GM19463 (cell line): ENCODE measurements around the gene DMTF1.
"Not testable (repeated sequence)": the region's sequence is repeated elsewhere in the genome, so short reads cannot be mapped to it uniquely, and the experiment has no call there.

ENCODE experiments used
- ATAC-seq: cut with Tn5 transposase; IDR thresholded peaks from one replicate; pipeline ENCODE4 v1.9.1; 2021; ENCODE audit warnings: mild to moderate bottlenecking, moderate library complexity; ENCODE audit not compliant: unreplicated experiment

Gene DMTF1, protein sequence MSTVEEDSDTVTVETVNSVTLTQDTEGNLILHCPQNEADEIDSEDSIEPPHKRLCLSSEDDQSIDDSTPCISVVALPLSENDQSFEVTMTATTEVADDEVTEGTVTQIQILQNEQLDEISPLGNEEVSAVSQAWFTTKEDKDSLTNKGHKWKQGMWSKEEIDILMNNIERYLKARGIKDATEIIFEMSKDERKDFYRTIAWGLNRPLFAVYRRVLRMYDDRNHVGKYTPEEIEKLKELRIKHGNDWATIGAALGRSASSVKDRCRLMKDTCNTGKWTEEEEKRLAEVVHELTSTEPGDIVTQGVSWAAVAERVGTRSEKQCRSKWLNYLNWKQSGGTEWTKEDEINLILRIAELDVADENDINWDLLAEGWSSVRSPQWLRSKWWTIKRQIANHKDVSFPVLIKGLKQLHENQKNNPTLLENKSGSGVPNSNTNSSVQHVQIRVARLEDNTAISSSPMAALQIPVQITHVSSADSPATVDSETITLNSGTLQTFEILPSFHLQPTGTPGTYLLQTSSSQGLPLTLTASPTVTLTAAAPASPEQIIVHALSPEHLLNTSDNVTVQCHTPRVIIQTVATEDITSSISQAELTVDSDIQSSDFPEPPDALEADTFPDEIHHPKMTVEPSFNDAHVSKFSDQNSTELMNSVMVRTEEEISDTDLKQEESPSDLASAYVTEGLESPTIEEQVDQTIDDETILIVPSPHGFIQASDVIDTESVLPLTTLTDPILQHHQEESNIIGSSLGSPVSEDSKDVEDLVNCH

DNA sequence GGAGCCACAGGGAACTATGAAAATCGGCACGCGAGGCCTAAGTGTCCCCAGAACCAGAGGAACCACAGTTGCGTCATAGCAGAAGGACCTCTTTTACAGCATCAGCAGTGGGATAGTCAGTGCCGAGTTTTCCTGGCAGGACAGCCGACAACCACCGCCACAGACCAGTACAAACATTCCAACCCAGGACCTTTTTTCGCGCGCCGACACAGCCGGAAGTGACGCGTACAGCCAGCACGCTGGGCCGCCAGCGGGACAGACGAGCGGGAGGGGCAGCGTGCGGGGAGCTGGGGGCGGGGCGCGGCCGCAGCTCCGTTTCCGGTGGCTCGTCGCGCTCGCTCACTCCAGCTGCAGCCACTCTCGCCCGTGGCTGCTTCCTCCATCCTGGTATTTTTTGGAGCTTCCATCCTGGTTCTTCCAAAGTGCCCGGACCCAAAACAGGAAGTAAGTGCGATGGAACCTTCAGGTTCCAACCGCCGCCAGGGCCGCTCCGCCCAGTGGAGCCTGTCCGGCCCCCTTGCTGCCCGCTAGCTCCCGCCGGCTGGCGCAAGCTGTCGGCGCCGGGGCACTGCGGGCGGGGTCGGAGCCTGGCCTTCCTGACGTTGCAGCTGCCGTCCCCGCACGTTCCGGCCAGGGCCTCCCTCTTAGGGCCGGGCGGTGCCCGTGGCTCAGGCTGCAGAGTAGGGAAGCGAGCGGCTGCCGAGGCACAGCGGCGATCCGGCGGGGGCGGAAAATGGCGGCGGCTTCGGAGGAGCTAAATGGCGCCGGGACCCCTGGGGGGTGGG is at the start of gene DMTF1:
Gene DMTF1 (plus strand): TSS at position 342 of the 785 bp plus-strand sequence. CDS start 12,489 bp downstream, outside the sequence.
- peak; percentile 86 for ATAC-seq

DNA sequence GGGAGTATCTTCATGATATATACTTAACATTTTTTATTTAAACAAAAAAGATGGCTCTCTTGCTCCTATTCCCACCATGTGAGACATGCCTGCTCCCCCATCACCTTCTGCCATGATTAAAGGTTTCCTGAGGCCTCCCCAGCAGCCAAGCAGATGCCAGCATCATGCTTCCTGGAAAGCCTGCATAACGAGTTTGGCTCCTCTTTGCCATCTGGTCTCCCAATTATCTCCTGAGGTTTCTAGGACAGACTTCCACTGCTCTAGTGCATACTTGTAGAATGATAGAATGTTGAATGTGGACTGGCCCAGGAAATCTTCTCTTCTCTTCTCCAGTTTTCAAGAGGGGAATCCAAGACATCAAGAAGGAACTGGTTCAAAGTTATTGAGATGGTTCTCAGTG is 46.9 kb upstream of the DMTF1 start:
- ATAC-seq = no peak

DNA sequence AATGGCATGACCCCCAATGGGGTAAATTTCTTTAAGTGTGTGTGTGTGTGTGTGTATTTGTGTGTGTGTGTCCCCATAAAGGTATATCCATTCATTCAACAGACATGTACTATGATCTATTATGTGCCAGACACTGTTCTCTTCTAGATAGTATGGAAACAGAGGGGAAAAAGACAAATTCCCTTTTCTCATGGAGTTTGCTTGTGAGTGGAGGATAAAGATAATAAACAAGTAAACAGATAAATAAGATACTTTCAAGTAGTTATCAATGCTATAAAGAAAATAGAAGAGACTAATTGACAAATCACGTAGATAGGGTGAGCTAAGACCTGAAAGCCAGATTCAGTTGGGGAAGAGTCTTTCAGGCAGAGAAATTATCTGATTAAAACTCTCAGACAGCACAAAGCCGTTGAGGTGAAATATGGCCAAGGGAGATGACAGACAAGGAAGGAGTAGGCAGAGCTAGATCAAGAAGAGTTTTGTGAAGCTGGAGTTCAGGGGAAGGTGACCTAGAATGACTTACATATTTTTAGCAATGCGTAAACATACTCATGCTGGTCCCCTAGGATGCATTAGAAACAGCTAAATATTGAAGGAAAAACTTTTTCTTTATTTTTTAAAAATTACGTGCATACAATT is 45.2 kb upstream of the DMTF1 start:
- ATAC-seq = no peak

DNA sequence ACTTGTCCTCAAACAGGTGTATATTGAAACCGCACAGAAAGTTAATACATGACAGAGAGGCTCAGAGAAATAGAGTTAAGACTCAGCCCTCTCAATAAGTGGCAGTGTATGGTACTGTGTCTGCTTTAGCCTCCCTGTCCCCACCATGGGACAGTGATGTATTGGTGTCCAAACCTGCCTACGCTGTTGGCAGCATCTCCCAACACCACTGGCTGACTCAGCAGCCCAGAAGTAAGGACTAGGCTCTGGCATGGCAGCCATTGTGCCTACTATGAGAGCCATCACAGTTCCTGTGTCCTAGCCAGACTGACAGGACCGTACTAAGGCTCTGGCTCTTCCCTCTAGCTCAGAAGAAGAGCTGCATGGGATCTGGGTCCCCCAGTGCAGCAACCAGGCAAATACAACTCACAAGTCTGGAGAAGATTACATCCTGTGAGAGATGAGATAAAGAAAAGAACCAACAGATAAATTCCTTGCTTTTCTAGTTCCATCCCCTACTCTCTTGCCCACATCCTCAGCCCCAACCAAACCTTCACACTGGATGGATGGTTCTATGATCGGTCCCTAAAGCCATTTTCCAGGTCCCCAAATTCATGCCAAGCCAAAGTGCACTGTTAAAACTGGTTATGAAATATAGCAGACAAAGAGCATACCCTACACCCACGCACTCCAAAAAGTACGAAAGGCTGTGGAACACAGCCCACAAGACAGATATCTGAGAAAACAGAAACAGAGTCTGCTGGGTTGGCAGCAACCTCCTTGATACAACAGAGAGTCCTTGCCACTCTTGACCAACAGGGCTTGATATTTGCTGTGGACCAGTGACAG is 44.1 kb upstream of the DMTF1 start:
- no peak for ATAC-seq

DNA sequence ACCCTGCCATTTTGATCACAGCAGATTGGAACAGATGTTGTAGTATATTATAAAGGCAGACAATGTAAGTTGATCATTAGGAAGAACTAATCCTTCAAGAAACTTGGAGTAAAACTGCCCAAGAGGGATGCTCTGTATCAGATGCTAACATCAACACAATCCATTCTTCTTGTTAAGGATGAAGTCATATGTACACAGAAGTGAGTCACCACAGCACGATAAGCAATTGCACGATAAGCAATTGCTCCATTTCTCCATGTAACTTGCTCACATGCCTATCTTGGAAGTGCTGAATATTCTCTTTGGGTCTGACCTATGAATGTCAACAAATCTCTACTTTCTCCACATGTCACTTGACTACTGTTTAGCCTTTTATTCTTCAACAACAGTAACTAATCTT is 41.5 kb upstream of the DMTF1 start:
- no peak for ATAC-seq

DNA sequence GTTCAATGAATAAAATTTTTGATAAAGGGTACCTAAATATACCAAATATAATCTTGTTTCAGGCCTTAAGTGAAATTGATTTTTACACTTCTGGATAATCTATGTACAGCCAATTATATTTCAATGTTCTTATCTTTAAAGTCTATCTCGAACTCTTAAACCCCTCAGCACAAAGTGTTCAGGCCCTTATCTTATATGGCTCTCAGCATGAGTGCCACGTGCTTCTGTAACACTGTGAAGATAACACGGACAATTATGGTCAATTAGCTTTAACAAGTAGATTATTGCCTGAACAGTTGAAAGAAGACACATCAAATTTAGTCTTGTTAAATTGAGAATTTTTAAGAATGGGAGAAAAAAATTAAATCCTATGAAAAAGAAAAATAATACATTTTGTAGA is 40.4 kb upstream of the DMTF1 start:
- ATAC-seq = no peak

DNA sequence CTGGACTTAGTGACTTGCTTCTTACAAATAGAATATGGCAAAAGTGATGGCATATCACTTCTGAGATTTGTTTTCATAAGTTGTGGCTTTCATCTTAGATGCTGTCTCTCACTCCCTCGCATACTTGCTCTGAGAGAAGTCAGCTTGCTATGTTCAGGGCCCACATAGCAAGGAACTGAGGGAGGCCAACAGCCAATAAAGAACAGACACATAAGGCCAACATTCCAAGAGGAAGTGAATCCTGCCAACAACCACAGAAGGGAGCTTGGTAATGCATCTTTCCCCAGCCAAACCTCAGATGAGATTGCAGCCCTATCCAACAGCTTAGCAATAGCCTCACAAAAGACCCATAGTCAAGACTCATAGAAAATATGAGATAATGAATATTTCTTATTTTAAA is 39.2 kb upstream of the DMTF1 start:
- ATAC-seq = no peak

DNA sequence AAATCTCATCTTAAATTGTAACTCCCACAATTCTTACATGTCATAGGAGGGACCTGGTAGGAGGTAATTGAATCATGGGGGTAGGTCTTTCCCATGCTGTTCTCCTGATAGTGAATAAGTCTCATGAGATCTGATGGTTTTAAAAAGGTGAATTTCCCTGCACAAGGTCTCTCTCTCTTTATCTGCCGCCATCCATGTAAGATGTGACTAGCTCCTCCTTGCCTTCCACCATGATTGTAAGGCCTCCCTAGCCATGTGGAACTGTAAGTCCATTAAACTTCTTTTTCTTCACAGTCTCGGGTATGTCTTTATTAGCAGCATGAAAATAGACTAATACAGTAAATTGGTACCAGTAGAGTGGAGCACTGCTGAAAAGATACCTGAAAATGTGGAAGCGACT is 38.3 kb upstream of the DMTF1 start:
- ATAC-seq = not testable (repeated sequence)

DNA sequence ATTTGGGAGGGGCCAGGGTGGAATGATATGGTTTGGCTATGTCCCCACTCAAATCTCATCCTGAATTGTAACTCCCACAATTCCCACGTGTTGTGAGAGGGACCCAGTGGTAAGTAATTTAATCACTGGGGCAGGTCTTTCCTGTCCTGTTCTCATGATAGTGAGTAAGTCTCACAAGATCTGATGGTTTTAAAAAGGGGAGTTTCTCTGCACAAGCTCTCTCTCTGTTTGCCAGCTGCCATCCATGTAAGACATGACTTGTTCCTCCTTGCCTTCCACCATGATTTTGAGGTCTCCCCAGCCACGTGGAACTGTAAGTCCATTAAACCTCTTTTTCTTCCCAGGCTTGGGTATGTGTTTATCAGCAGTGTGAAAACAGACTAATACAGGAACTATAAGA is 36.5 kb upstream of the DMTF1 start:
- not testable (repeated sequence) for ATAC-seq

DNA sequence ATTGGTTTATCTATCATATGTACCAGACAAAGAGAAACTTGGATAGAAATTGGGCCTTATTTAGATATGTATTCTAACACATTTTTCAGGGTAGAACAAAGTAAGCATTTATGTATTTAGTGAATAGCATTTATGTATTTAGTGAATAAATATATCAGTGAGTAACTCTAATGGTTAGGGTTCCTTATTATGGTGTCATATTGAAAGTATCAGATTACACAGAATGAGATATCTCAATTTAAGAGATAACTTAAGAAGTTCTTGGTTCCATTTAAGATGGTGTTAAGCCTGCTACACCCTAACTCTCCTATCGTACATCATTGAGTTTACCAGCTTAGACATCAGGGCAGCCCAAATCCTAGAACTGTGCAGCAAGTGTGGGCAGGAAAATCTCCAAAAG is 35.9 kb upstream of the DMTF1 start:
- no peak for ATAC-seq

DNA sequence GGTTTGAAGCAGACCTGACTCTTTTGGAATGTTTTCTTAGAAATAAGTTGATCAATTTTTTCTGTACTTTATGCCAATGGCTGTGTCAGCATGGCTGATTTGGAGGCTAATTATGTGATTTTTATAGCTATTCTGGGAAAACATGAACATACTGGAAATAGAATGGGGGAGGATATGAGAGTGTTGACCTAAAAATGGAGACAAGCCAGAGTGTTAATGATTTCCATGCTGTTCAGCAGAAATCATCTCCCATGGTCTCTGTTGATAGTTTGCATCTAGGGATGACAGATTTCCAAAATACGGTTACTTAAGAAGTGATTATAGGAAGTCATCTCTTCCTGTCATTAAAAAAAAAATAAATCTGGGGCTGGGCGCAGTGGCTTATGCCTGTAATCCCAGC is 32.7 kb upstream of the DMTF1 start:
- ATAC-seq = no peak

DNA sequence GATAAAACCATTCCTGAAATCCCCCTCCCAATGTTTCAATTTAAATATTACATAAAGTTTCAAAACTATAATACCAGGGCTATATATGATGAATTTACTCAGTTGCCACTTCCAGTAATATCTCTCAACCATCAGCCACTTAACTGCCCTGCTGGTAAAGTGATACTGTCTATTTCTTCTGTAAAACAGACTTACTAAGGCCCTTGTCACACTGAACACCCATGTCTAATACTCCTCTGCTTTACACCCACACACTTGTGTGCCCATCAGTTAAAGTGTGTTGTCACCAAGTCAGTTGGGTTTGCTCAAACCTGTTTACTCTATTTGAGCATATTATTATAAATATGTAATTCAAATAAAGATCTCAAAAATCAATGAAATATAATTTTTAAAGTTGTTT is 29.1 kb upstream of the DMTF1 start:
- ATAC-seq = no peak

DNA sequence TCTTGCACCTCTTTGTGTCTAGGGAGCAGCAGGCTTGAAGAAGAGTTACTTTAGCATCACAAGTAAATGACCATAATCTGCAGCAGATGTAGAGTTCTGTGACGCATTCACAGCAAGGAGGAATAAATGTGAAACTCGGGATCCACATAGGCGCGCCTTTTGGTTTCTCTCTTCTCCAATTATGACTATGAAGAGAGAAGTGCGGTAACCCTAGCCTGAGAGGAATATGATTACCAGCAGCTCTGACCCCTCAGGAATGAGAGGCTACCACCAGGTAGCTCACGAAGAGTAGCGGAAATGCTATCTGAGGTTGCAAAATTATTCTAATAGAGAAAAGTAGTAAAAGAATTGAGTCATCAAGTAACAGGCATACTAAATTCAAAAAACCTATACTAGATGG is 25.2 kb upstream of the DMTF1 start:
- no peak for ATAC-seq

DNA sequence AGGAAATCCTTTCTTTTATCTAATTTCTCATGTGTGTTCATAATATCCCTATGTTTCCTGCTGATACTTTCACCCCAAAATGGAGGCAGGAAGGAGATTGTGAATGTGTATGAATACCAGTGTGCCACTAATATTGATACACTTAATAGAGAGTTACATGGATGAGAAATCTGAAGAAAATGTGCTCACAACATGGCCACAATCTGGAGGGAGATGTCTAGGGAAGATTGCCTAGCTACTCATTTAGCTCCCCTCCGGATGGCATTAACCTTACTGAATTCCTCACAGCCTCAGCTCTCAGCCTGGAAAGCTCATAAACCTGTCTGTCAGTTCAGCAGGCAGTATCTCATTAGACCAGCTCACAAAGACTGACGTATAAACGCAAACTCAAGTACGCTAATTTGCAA is 23.4 kb upstream of the DMTF1 start:
- ATAC-seq = no peak

DNA sequence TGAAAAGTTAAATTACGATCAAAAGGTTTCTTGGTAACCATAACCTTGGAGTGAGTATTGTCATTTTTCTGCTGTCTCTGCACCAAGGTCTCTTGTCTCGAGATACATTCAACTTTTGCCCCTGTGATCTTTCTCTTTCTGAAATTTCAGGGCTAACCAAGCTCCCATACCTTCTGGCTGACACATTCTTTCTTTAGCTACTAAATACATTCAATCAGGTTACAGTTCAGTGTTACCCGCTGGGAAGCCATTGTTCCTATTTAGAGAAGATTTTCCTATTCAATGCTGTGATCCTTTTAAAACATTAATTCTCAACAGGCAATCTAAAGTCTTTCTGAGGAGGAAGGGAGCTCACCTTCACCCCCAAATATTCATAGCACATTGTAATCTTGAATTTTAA is 22.9 kb upstream of the DMTF1 start:
- no peak for ATAC-seq

DNA sequence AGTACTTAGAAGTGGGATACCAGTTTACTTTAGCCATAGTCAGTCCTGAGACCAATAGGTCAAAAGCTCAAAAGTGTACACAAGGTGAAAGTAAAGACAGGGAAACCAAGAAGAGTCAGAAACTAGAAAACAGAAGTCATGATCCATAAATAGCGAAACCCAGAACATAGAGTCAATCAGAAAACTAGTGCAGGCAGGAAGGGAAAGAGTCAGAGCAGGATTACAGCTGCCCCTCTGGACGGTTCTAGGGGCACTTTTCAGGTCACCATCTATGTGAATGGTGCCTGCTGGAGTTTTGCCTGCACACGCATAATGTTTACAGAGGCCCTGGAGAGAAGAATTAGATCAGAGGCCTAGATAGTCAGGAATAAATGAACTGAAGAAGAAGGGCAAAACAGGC is 22.4 kb upstream of the DMTF1 start:
- peak; percentile 97 for ATAC-seq

DNA sequence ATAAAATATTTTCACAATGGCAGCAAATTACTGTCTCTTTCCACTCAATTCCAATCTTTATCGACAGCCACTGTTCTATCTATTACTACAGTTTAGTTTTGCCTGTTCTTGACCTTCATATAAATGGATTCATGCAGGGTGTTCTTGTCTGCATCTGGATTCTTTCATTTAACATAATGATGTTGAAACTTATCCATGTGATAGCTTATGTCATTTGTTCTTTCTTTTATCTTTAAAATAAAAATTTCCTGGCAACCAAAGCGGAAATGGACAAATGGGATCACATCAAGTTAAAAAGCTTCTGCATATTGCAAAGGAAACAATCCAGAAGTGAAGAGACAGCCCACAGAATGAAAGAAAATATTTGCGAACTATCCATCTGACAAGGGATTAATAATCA is 20.5 kb upstream of the DMTF1 start:
- no peak for ATAC-seq

DNA sequence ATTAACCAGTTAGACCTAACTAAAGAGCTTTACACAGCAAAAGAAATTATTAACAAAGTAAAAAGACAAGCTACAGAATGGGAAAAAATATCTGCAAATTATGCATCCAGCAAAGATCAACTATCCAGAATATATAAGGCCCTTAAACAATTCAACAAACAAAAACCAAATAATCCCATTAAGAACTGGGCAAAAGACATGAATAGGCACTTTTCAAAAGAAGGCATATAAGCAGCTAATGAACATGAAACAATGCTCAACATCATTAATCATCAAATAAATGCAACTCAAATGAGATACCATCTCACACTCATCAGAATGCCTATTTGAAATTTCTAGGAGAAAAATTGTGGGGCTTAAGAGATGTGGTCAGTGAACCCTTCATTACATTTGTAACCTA is 15.0 kb upstream of the DMTF1 start:
- no peak for ATAC-seq

DNA sequence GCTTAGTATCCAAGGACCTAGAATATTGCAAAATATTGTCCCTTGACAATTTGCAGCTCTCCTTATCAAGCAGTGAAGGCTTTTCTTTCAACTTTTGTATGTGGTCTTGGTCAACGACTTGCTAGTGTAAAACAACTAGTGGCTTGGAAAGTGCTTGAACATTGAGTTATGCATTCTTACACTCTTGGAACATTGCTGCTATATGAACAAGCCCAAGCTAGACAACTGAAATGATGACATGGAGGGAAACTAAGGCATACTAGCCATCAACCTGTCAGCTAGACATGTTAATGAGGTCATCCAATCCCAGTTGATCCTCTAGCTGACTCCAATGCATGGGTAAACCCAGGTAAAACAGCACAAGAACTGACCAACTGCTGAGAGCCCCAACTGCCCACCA is 12.7 kb upstream of the DMTF1 start:
- ATAC-seq = no peak

DNA sequence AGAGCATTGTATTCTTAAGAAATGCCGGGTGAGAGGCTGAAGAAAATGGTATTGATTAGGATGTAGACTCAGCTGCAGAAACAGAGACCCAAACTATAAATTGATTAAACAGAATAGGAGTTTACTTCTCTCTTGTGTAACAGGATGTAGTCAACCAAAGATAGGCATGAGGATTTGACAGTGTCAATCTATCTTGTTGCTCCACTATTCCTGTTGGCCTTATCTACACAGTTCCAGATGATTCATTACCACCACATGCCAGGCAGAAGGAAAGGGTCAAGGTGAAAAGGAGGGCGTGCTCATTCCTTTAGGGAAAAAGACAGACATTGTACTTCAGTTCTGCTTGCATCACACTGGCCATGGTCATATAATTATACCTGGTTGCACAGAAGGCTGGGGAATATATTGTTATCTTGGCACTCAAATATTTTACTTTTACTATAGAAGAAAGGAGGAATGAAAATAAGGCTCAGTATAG is 11.9 kb upstream of the DMTF1 start:
- ATAC-seq = no peak
